GM20431 (cell line): ENCODE data around the gene RECQL5.

ENCODE experiments used
- in situ Hi-C: fragments of 300-500 bp; cut with MseI, MboI; formaldehyde crosslinking; loops from one replicate; pipeline ENCODE4 v1.15.0; 2020; ENCODE audit warnings: low sequenced_read_pairs; ENCODE audit not compliant: unreplicated experiment

The RECQL5 gene

DNA sequence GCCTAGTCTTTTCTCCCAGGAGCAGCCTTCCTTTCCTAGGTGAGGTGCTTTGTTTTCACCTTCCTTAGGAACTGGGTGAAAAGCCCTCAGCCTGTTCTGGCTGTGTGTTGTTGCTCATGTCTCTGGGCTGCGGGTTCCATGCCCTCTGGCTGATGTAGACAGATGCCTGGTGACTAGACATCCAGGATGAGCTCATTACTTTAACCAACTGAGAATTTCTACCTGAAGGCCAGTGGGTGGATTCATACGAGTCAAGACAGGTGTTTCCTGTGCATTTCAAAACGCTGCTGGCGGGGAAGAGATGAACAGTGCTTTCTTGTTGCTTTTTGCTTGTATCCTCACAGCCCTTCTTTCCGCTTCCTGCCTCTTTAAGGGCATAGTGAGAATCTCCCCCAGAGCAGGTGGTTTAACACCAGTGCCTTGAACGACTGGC lies 22.5 kb upstream of the RECQL5 start:
- in situ Hi-C loops: no loop called here

DNA sequence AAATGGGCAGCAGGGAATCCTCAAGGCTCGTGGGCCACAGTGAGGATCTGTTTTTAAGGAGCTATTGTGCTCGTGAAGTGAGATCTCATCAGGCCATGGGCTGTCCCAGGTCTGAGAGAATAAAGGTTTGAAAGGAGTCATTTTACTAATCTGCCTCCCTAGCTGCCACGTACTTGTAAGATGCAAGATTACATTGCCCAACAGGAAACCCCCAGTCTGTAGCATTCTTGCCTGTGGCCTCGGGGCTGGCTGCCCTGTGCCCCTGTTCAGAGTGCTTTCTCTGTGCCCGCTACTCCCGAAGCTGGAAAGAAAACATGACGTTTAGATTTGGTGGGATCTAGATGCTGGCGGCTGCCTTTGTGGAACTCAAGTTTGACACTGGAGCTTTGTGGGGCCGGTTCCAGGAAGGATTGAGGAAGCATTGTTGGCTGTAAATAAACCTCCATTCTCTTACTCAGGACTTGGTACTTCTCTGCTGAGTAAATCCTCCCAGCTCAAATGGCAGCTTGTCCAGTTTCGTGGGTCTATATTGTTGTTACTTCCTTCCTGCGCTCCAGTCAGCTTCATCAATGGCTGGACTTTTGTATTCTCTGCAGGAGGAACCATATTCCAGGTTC lies 21.4 kb upstream of the RECQL5 start:
- in situ Hi-C loops: no loop called here

DNA sequence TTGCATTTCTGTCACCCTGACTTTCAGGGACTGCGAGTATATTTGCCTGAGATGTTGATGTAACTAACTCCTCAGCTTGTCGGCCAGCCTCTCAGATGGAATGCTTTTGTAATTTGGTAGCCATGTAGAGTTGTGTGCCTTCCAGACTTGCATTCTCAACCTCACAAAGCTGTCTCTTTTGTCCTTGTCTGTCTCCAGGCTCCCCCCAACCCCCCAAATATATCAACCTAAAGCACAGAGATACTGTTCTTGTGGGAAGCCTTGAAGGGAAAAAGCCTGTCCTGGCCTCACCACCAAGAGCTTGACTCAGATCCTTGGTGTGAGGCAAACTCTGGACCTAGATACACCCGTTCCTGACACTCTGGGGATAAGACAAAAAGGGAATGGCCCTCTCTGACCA lies 18.5 kb upstream of the RECQL5 start:
- in situ Hi-C loops: no loop called here

DNA sequence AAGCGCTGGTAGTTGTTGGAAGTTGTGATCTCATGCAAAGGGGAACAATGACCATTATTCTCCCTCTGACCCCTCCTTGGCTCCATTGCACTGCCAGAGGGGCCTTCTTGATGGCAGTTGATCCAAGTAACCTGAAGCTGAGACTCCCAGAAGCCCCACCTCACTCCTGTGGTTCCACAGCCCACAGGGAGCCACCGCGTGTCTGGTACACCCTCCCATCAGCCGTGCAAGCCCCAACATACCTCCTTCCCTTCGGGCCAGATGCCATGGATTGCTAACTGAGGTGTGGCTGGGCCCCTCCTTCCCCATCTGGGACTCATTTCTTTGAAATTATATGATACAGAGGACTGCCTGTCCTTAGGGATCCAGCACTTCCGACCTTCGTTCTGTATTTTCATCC lies 18.0 kb upstream of the RECQL5 start:
- in situ Hi-C loops: no loop called here

DNA sequence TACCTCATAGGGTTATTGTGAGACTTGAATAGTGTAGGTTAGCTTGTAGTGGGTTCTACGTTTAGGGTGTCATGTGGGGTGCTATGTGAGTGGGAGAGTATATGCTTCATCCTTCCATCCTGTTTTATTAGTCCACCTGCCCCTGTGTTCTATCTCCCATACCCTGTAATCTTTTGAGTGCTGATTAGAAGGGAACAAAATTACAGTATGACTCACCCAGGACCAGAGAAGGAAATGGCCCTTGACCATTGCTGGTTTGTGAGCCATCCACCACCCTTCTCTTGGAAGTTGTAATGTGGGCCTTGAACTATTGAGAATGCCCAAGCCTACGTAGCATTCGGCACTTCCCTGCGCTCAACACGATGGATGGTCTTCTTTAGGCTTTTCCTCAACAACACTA lies 17.3 kb upstream of the RECQL5 start:
- in situ Hi-C loops: no loop called here

DNA sequence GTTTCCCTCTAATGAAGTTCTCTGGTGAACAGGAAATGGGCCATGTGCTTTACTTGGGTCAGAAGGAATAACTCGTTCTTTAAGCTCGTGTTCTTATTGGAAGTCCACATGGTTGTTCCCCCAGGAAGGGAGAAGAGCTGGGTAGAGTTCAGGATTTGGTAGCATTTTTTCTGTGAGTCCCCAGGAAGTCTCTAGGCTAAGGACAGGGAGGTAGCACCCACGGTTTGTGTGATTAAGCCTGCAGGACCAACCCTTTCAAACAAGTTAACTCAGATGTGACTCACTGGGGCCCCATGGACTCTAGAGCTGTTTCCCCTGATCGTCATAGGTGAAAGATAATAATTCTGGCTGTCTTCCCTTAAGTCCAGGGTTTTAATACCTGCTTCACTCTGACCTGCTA lies 16.6 kb upstream of the RECQL5 start:
- in situ Hi-C loops: no loop called here

DNA sequence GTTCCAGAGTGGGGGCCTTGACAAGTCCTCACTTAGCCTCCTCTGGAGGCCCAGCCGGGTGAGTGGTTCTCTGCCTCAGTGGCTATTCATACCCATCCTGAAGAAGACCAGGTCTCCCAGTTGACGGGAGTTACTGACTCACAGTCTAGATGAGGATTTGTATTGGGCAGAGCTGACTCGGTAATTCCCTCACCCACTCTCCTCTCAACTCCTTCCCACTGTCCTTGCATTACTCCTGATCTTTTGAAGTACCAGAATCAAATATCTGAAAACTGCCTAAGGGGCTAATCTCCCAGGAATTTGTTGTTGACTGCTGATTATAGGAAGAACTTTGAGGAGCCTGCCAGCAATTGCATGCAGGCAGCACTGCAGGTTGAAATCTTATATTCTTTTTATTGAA lies 14.3 kb upstream of the RECQL5 start:
- in situ Hi-C loops: no loop called here

DNA sequence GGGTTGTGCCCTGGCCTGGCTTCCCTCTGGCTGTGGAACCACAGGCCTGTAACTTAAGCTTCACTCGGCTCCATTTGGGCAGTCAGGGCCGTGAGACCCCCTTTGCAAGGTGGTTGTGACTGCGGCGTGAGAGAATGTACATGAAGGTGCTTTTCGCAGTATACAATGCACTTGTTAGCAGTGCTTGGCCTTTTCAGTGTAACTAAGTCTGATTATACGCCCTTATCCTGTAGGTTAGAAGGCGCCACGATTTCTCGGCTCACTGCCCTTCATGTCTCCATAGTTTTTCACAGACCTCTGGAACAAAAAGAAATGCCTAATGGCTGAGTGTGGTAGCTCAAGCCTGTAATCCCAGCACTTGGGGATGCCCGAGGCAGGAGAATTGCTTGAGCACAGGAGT lies 13.5 kb upstream of the RECQL5 start:
- in situ Hi-C loops: no loop called here

DNA sequence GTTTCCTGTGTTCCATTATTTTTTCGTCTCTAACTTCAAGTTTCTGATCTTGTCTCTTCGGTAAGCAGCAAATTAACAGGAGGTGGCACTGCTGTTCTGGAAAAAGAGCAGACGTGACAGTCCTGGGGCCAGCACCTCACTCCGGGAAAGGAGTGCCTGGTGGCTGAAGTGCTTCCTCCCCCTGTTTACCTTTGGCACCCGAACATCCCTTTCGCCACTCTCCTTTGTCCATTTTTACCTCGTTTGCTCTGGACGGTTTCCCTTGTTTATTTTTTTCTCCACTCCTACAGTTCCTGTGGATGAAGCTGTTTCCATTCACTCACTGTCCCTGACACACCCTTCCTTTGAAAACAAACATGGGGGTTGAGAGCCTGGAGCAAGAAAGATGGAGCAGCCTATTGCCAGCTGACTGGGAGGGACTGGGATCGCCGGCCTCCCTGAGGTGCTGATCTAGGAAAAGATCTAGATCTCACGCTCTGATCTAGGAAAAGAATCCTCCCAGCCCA lies 12.8 kb upstream of the RECQL5 start:
- in situ Hi-C loops: loop anchor here (10.0 kb wide), 1 partner anchor 65 kb away; no protein-coding TSS in a partner anchor

DNA sequence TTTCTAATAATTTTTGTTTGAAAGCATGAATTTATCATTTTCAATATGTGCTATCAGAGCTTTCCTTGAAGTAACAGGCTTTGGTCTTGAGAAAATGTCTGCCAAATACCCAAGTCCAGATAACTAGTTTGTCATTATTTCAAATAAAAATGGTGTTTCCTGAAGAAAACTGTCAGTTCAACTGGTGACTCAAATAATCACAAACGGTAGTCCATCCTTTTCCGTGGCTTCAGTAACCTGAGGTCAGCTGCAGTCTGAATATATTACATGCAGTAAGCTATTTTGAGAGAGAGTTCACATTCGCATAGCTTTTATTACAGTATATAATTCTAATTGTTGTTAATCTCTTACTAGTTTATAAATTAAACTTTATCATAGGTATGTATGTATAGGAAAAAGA lies 9.5 kb upstream of the RECQL5 start:
- in situ Hi-C loops: loop anchor here (10.0 kb wide), 1 partner anchor 68 kb away; no protein-coding TSS in a partner anchor

DNA sequence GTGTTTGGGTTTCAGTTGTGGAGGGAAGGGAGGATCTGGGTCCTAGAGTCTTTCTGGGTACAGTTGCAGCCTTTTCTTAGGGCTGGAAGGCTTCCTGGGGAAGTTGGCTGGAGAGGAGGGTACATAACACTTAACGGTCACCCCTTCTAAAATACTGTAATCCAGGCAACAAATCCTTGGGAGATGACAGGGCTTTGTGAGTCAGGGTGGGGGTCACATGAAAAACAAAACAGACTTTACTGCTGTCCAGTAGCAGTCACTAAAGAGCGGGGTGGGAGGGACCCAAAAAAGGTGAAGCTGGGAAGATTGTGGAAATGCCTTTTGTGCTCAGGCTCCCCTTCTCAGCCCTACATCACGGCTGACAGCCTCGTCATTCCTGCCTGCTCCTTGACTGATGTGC lies 6.5 kb upstream of the RECQL5 start:
- in situ Hi-C loops: loop anchor here (10.0 kb wide), 1 partner anchor 71 kb away; no protein-coding TSS in a partner anchor

DNA sequence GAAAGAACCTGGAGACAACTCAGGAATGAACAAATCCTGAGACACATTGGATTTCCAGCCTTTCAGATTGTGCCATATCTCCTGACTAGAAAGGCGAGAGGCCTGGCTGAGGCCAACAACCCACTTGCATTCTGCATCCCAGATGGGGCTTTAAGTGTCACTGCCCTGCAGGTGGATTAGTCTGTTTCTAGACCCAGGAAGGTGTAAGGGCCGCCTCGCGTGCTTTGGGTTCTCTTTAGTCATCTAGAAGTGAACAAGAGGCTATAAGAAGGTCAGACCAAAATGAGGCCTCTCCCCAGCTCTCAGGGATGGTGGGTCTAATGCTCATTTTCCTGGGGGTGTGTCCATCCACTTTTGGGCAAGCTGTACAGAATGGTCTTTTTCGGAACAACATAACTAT lies 5.1 kb upstream of the RECQL5 start:
- in situ Hi-C loops: loop anchor here (10.0 kb wide), 1 partner anchor 73 kb away; no protein-coding TSS in a partner anchor

DNA sequence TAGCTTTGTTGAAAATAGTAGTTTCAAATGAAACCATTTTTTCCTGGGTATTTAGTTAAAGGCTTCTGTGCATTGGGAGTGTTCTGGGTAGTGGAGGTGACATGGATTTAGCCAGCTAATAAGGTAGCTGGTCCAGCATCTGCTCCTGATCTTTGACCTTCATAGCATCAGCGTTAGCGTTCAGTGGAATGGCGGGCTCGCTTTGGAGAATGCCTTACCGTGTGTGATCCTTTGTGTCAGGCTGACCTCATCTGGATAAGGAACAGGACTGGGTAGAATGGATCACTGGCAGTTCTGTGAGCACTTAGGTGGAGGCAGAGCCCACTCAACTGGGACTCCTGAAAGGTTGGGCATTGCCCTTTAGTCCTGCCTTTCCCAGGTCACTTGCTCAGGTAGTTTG lies 3.9 kb upstream of the RECQL5 start:
- in situ Hi-C loops: loop anchor here (10.0 kb wide), 1 partner anchor 74 kb away; no protein-coding TSS in a partner anchor

DNA sequence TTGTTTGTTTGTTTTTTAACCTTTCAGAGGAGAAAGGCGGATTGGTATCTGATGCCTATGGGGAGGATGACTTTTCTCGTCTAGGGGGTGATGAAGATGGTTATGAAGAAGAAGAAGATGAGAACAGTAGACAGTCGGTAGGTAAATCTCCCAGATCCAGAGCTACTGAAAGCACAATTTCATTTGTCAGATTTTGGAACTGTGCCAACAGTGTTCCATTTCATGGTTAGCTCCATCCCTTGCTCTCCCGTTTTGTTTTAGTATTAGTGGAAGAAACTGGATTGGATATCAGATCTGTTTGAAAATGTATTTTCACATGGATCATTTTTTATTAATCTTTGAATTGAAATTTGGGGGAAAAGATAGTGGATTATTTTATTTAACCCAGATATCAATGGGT lies 1.5 kb upstream of the RECQL5 start:
- in situ Hi-C loops: no loop called here

DNA sequence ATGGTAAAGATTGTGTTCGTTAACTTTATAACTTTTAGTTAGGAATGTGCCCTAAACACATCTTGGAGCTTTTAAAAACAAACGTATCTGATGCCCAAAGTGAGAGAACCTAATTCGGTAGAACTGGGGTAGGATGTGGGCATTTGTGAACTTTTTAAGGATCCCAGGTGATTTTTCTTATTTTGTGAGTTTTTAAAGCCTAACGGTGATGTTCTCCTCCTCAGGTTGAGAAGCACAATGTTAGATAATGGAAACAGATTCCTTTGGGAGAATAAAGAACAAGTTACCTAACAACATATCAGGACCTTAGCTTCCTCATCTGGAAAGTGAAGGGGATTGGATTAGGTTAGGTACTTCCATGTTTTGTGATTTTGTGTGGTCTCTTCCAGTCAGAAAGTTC lies 871 bp upstream of the RECQL5 start:
- in situ Hi-C loops: no loop called here

DNA sequence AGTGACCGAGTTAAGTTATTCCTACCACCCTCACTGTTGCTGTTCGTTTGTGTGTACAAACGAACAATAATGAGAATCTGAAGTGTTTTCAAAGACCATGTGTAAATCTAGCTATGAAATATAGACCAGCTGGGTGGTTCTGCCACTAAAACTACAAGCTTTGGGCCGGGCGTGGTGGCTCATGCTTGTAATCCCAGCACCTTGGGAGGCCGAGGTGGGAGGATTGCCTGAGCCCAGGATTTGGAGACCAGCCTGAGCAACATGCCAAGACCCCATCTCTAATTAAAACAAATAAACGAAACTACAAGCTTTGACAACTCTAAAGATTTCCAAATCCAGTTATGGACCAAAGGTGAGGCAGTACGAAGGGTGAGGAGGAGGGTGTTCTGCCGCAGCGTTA lies 973 bp downstream of the RECQL5 start:
- in situ Hi-C loops: no loop called here

DNA sequence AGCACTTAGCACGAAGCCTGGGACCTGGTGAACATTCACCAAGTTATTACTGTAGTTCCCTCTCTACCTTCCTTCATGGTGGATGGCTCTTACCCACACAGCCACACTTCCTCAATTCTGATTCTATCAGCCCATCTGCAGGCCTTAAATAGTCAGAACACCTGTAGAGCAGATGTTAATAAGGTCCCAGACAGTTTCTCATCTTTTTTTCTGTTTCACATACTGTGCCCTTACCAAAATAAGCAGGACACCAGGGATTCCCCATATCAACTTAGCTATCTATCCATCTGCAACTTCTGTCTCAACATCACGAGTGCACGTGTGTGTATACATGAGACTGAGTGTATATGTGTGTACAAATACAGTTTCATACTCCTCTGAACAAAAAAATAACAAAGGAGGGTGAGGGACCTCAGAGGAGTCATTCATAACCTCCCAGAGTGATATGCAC lies 2.8 kb downstream of the RECQL5 start:
- in situ Hi-C loops: no loop called here

DNA sequence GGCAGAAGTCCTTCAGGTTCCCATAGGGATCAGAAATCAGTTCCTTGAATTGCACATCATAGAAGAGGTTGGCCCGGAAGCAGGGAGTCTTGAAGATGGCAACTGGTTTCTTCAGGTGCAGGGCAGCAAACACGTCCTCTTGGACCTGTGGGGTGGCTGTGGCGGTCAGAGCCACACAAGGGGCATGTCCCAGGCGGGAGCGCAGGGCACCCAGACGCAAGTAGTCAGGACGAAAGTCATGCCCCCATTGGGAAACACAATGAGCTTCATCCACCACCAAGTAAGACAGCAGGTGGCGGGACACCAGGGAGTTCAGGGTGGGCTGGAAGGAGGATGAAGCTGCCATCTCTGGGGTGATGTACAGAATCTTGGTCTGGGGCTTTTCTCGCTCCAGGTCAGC lies 4.4 kb downstream of the RECQL5 start:
- in situ Hi-C loops: no loop called here

DNA sequence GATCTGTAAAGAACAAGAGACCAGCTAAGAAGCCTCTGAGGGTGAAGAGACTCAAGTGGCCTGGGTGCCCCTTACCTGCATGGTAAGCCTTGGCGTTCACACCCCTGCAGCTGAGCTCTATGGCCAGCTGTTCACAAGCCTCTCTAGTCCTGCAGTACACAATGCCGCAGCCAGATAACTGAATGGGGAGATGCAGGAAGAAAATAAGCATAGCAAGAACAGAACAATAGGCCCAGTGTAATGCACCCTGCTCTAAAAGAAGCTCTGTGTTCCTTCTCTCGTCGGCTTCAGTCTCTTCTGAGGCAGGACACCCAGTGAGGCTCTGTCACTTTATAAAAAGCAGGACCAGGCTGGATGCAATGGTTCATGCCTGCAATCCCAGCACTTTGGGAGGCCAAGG lies 5.4 kb downstream of the RECQL5 start:
- in situ Hi-C loops: no loop called here

DNA sequence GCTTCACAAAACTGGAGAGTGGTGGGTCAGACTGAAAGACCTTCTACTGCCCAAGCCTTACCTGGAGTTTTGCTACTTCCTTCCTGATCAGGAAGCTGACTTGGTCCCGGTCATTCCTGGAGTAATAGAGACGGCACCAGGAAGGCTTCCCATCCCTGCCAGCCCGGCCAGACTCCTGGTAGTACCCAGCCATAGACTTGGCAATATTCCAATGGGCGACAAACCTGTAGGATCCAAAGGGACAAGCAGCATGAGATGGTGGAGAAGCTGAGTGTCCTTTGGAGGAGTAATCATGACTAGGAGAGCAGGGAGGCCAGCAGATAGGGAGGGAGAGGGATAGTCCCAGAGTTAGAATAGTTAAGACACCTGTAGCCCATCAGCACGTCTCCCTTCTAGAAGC lies 8.7 kb downstream of the RECQL5 start:
- in situ Hi-C loops: no loop called here

DNA sequence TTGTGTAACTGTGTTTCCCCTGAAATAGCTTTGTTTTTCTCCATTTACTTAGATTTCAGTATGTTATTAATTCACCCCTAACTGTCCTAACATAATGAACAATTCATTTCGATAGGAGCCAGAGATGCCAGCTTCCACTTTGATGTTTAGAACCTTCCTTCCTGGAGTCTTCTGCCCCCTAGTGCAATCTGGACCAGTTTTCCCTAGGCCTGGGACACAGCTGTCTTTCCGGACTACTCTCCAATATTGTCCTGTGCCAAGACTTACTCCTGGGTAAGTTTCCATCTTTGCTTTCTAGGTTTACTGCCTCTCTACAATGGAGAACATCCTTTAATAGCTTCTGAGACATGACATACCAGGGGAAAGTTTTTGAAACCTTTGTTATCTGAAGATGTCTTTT lies 12.8 kb downstream of the RECQL5 start:
- in situ Hi-C loops: no loop called here

DNA sequence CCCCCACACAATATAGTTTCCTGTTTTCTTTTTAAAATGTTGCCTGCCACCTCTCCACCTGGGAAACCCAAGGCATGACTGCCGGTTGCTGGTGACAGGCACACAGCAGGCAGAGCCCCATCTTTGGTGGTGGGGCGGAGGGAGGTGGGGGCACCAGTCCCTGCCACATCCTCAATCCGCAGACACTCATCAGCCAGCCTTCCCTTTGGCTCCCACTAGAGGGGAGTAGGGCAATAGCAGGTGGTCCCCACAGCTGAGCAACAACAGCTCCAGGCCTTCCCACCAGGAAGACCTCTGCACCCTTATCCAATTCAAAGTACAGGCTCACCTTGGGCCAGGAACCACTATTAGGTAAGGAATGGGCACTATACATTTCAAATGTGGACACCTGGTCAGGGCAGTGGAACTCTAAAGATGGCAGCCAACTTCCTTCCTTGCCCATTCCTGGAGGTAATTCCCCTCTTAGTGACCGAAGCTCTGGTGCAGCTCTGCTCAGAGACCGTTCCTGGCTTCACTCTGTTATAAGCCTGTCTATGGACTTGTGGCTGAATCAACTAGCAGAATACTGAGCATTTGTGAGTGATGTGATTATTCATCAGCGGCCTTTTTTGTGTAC lies 13.9 kb downstream of the RECQL5 start:
- in situ Hi-C loops: no loop called here
